GM18502 (cell line): ENCODE measurements around the gene NCKAP5.
"Not testable (repeated sequence)": the region's sequence is repeated elsewhere in the genome, so short reads cannot be mapped to it uniquely, and the experiment has no call there.

ENCODE experiments used
- ATAC-seq: cut with Tn5 transposase; IDR thresholded peaks from one replicate; pipeline ENCODE4 v1.9.1; 2021; ENCODE audit warnings: mild to moderate bottlenecking; ENCODE audit not compliant: unreplicated experiment, poor library complexity

NCKAP5 gene

DNA sequence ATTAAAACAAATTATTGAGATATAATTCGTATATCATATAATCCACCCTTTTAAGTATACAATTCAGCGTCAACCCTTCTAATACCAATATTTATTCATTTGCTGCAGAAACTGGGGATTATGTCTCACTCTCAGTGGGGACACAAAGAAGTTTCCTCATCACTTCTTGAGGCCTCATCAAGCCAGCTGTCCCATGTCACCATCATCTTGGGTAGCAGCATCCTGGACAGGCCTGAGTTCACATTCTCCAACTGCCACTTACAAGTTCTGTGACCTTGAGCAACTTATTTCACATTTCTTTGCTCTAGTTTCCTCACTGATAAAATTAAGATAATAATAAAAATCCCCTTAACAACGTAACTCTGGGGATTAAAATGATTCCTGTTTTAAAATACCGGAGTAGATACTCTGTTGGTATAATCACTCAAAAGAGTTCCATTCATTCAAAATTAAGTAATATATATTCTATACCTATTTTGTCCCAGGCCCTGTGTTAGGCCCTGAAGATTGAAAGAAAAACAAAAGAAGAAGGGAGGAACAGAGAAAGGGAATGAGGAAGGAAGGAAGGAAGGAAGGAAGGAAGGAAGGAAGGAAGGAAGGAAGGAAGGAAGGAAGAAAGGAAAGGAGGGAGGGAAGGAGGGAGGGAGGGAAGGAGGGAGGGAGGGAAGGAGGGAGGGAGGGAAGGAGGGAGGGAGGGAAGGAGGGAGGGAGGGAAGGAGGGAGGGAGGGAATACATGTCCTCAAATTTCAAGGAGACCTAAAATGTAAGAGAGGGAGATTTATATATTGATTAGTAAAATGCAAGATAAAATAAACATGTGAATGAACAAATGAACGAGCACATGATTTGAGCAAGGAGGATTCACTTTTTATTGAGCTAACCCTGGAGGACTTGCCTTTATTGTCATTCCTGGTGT lies 42.4 kb downstream of the NCKAP5 start:
- ATAC-seq: no peak

DNA sequence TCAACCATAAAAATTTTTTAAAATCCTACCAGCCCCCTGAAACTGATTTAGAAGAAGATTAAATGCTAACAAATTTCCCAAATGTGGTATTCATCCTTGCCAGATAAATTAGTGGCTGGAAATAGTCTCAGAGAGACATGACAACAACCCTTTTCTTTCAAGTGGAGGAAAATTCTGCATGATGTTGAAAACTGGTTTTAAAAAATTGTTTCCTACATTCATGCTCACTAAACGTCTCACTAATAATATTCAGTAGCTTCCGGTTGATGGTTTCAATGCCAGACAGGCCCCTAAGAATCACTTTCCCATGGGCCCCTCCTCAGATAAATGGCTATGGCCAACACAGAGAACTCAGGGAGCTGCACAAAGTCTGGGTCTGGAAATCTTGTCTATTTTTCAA lies 43.2 kb downstream of the NCKAP5 start:
- no peak for ATAC-seq

GRCh38 chr2:133523406-133523805 lies 44.9 kb downstream of the NCKAP5 start:
- ATAC-seq: no peak

DNA sequence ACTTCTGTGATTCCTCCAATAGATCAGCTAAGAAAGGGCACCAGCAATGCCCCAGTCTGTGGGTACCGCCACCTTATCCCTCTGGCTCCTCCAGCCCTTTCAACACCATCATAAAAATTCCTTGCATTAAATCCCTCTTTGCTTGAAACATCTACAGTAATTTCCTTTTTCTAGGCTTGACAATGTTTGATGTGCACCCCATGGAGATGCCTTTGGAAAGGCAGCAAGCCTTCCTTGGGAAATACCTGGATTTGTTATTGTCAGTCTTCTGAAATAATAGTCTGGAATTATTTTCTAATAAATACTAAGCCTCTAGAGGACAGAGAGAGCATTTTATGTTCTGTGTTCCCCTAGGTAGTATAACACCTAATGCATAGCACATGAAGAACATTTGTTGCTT lies 46.1 kb downstream of the NCKAP5 start:
- no peak for ATAC-seq

- ATAC-seq: no peak
Measured at GRCh38 chr2:133521146-133521745, 47.0 kb downstream of the NCKAP5 start.

GRCh38 chr2:133519677-133520076 lies 48.6 kb downstream of the NCKAP5 start:
- not testable (repeated sequence) for ATAC-seq

DNA sequence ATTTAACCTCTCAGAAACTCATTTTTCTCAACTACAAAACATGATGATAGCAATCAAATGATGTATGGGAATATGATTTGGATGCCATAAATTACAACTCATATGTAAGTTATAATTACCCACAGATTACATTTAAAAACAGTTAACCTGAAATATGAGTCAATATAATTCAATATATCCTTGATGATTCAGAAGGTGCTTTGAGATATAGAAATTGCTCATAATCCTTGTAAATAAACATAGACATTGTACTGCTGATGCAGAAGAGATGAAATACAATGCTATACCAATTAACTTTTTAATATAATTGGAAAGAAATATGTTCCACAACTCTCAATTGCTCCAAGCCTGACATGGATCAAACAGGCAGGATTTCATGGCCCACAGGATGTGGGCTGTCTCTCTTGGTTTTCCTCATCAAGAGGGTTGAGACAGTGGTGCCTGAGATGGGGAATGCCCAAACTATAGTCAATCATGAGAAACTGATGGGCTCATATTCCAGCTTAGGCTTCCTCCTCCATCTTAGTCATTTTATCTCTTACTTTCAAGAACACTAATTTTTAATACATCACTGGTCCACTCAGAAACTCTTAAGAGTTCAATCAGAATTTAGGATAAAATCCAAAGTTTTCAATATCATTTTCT lies 49.4 kb downstream of the NCKAP5 start:
- ATAC-seq: peak; percentile 57

GRCh38 chr2:133517876-133518275 lies 50.4 kb downstream of the NCKAP5 start:
- ATAC-seq: no peak

GRCh38 chr2:133516405-133517026 lies 51.7 kb downstream of the NCKAP5 start:
- no peak for ATAC-seq

DNA sequence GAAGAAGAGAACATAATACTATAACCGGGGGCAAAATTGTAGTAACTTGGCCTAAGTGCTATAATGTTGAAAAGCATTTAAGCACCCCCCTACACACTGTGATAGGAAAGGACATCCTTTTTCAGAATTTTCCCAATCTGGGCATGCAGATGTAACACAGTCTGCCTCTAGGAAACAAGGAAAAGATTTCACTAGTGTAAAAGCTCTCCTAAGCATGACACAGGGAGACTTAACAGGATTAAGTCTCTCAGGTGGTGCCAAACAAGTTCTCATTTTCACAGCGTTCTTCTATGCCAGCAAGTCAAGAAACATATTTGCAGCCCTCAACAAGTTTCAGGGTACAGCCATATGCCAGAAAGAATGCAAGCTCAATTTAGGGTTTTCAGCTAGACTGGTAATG lies 53.0 kb downstream of the NCKAP5 start:
- no peak for ATAC-seq

DNA sequence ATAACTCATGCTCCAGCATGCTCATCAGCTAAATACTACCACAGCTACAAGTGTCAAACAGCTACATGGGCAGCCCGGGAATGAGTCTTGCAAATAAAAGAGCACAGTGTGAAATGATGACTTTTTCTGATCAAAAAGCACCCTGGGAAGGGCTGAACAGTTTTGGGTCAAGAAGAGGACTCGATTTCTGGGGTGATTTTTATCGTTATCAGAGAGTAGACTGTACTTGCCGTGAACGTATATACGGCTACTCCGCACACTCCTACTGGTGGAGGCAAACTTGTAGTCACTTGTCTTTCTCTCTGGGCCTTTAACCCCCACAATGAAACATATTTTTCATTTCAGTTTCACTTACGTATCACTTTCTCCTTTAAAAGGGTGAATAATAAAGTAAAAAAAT lies 54.4 kb downstream of the NCKAP5 start:
- ATAC-seq: no peak

- no peak for ATAC-seq
Measured at GRCh38 chr2:133512121-133512520, 56.1 kb downstream of the NCKAP5 start.

- ATAC-seq: no peak
Measured at GRCh38 chr2:133511679-133512078, 56.6 kb downstream of the NCKAP5 start.

- ATAC-seq: no peak
Measured at GRCh38 chr2:133509777-133510176, 58.5 kb downstream of the NCKAP5 start.

DNA sequence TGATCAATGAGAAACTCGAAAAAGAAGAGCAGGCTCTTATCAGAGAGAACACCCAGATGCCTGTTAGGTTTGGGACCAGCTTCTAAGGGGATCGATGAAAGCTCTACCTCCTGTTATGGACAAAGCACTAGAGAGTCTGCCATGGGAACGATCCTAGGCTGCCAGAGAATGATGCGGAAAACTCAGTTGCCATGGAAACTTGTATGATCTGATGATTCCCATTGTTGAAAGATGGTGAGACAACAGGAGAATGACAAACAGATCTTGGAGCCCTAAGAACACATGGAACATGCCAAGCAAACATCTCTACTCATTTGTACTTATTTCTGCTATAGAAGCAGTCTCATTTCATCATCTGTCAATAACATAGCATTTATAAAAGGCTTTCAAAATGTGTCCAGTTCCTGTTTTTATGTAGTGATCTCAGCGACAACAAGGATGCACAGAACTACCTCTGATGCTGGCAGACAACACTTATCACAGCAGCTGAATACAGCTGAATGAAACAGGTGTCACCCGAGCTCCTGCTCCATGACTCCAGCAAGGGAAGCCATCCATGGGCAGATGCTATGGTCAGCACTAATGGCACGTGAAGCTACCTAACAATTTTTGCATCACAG lies 59.6 kb downstream of the NCKAP5 start:
- ATAC-seq: no peak

DNA sequence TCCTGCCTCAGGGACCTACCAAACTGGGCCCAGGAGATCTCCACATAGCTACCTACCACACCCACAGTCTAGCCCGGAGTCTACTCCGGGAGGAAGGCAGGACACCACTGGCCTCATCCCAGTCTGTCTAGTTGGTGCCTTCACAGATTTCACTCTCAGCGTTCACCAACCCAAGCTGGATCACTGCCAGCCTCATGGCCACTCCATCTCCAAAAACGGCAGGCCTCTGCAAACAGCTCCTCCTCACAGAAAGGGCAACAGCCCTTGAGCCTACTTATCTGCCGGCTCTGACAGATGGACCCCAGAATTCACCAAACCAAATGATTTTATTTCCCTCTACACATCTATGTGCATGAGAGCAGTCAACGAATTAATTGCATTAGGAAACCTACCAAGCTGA lies 61.3 kb downstream of the NCKAP5 start:
- ATAC-seq: no peak

DNA sequence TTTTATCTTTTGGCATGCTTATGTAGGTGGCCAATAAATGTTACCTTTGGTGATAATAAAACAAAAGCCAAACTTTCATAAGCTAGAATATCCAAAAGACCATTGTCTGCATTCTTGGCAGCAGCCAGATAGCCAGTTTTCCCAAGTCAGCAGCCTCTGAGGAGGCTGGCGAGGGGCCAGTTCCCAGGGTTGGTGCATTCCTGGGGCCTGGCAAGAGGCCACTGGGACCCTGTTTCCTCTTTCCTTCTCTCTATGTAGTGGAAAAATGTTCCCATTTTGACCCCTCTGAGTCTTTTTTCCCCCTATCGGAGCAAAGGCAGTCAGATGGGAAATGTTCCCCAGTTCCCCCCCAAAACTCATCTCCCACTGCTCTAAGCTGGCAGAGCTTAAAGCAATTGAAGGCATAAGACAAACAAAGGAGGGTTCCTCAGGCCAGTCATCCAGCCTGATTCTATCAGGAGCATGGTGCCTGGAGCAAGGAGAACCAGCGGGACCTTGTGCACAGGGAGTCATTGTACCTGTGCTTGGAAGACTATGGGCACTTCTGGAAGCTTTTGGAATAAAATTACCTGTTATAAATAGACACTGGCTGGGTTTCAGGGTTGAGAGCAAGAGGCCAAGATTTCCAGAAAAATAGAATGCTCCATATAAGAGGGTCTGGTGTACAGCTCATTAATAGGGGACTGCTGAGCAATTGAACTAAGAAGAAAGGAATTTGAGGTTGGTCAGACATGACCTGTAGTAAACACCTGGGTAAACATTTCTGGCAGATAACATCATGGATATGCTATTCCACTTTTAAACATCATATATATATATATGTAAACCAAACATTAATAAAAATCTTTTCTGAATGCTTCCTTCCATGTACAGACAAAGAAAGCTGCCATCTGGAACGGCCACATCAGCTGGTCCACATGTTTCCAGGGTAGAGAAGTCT lies 63.4 kb downstream of the NCKAP5 start:
- no peak for ATAC-seq

- no peak for ATAC-seq
Measured at GRCh38 chr2:133503927-133504326, 64.3 kb downstream of the NCKAP5 start.

DNA sequence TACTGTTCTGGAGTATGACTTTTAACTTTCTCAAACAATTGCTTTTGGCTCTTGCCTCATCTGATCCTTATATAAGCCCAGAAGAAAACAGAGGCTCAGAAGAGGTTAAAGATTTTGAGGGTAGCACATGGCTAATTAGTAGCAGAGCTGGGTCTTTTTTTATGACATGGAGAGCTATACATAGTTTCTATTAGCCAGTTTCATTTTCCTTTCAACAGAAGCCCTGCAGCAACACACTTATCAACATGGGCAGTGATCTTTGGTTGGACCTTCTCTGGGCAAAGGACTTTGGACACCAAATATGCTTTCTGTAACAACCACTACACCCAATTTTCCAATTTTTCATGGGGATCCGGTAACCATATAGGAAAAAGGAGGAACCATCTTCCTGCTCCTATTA lies 64.9 kb downstream of the NCKAP5 start:
- peak; percentile 82 for ATAC-seq
